GM19035 (cell line): Measurements from ENCODE around the gene STYK1.
"Not testable (repeated sequence)": the region's sequence is repeated elsewhere in the genome, so short reads cannot be mapped to it uniquely, and the experiment has no call there.

ENCODE experiments used
- ATAC-seq: cut with Tn5 transposase; IDR thresholded peaks from one replicate; pipeline ENCODE4 v1.9.1; 2021; ENCODE audit not compliant: unreplicated experiment

Gene STYK1

GRCh38 chr12:10690906-10691305 is 17.1 kb upstream of the STYK1 start:
- ATAC-seq: no peak

- no peak for ATAC-seq
These were observed 15.3 kb upstream of the STYK1 start for GRCh38 chr12:10689146-10689545.

GRCh38 chr12:10688042-10688441 is 14.2 kb upstream of the STYK1 start:
- no peak for ATAC-seq

GRCh38 chr12:10672231-10672868 is 1.5 kb downstream of the STYK1 start:
- no peak for ATAC-seq

- no peak for ATAC-seq
These were observed 4.3 kb downstream of the STYK1 start for GRCh38 chr12:10669533-10669932.

- no peak for ATAC-seq
These were observed 5.3 kb downstream of the STYK1 start for GRCh38 chr12:10668526-10668925.

GRCh38 chr12:10667581-10667980 is 6.3 kb downstream of the STYK1 start:
- no peak for ATAC-seq

GRCh38 chr12:10664499-10664898 is 9.4 kb downstream of the STYK1 start:
- no peak for ATAC-seq

- ATAC-seq: no peak
These were observed 10.0 kb downstream of the STYK1 start for GRCh38 chr12:10663869-10664268.

GRCh38 chr12:10661338-10661737 is 12.5 kb downstream of the STYK1 start:
- no peak for ATAC-seq

GRCh38 chr12:10654003-10654402 is 19.8 kb downstream of the STYK1 start:
- ATAC-seq: no peak

GRCh38 chr12:10652192-10652591 is 21.7 kb downstream of the STYK1 start:
- ATAC-seq: no peak

DNA sequence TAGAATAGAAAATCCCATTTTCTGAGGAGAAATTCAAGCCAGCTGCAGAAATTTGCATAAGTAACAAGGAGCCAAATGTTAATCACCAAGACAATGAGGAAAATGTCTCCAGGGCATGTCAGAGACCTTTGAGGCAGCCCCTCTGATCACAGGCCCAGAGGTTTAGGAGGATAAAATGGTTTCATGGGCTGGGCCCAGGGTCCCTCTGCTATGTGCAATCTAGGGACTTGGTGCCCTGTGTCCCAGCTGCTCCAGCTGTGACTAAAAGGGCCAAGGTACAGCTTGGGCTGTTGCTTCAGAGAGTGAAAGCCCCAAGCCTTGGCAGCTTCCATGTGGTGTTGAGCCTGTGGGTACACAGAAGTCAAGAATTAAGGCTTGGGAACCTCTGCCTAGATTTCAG is 27.3 kb downstream of the STYK1 start:
- not testable (repeated sequence) for ATAC-seq

GRCh38 chr12:10645910-10646309 is 27.9 kb downstream of the STYK1 start:
- no peak for ATAC-seq

DNA sequence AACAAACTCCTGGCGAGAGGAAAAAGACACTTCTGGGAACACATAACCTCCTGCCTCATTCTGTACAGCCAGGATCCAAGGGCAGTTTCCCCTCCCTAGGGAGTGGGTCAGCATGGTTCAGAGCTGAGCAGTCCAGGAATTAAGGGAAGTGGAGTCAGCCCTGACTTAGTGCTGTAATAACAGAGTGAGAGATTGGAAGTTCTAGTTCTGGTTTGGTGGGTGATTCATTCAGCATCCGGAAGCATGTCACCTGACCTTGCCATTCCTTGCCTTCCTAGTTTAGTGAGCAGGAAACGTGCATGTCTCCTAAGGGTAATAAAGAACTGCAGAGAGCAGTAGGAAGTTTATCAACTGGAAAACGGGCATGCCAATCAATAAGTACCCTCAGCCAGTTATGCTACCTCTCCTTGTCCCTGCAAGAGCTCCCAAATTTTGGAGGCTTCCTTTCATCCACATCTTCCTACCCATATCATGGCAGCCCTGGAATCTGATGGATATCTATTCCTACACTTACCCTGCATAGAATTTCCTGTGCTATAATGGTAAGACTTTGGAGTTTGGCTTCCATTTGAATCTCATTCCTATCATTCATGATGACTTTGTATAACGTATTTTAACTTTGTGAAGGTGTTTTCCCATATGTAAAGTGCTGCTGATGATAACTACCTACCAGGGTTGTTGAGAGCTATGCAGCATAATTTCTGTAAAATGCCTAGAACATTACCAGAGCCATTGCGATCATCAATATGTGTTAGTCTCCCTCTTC is 31.9 kb downstream of the STYK1 start:
- no peak for ATAC-seq

- ATAC-seq: no peak
These were observed 35.1 kb downstream of the STYK1 start for GRCh38 chr12:10638728-10639127.

DNA sequence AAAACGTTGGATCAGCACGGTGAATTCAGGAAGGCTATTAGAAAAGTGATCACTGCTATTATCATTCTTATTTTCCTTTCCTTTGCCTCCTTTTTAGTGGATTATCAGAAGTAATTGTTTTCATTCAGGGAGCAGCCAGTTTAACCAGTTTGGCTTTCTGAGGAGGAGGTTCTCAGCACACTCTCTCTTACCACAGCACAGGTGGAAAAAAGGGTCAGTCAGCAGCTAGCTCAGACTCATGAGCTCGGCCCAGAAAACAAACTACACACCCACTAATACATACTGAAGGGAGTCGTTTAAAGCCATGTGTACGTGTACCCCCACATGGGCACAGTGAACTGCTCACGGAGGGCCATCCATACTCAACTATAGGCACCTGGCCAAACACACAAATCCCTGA is 37.2 kb downstream of the STYK1 start:
- ATAC-seq: no peak

- ATAC-seq: no peak
These were observed 37.7 kb downstream of the STYK1 start for GRCh38 chr12:10636124-10636523.

GRCh38 chr12:10635306-10635705 is 38.5 kb downstream of the STYK1 start:
- no peak for ATAC-seq

DNA sequence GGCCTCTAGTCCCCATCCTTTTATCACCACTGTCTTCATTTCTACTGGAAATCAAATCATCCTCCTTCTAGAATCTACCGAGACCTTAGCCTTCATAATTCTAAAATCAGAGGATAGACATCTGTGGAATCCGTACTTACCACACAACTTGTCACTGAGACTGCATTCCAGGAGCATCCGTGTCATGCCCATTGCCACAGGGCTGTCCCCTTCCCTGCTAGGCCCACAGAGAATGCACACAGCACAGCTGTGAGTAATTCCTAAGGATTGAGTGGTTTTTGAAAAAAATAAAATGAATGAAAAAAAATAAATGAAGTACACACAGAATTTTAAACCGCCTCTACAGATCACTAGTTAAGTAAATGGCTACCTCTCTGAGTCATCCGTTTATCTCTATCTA is 39.4 kb downstream of the STYK1 start:
- no peak for ATAC-seq

- no peak for ATAC-seq
These were observed 40.3 kb downstream of the STYK1 start for GRCh38 chr12:10633541-10633940.

- ATAC-seq: no peak
These were observed 41.6 kb downstream of the STYK1 start for GRCh38 chr12:10632226-10632625.

GRCh38 chr12:10624605-10625004 is 49.2 kb downstream of the STYK1 start:
- ATAC-seq: no peak
